HG03039 (cell line): ENCODE measurements around the gene P2RX2.

Experiments
- ATAC-seq: cut with Tn5 transposase; IDR thresholded peaks from one replicate; pipeline ENCODE4 v1.9.1; 2021; ENCODE audit warnings: mild to moderate bottlenecking, moderate library complexity; ENCODE audit not compliant: unreplicated experiment

The P2RX2 gene

DNA sequence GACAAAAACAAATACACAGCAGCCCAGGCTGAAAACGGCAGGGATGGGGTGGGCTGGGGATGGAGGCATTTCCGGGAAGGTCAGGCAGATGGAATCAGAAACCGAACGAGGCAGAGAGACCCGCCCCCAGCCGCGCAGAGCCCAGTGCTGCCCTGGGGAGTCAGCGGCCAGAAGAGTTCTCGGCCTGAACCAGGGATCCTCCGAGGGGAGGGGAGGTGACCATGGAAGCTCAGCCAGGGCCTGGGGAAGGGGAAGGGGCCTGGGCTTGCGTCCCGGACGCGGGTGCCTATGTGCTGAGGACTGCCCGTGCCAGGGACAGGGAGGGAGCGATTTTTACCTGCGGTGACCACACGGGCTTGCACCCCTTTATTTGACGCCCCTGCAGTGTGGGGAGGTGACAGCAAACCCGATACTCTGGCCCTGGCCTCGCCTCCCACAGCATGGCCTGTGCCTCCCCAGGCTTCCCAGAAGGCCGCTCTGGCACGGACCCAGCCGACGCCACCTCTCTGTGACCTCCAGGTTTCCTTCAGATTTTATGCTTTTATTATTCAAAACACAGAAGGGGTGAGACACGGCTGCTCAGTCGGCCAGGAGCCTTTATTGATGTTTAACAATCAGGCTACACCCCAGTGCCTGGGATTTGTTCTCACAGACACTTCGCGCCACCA, 15.9 kb upstream of the P2RX2 start:
- ATAC-seq = no peak

DNA sequence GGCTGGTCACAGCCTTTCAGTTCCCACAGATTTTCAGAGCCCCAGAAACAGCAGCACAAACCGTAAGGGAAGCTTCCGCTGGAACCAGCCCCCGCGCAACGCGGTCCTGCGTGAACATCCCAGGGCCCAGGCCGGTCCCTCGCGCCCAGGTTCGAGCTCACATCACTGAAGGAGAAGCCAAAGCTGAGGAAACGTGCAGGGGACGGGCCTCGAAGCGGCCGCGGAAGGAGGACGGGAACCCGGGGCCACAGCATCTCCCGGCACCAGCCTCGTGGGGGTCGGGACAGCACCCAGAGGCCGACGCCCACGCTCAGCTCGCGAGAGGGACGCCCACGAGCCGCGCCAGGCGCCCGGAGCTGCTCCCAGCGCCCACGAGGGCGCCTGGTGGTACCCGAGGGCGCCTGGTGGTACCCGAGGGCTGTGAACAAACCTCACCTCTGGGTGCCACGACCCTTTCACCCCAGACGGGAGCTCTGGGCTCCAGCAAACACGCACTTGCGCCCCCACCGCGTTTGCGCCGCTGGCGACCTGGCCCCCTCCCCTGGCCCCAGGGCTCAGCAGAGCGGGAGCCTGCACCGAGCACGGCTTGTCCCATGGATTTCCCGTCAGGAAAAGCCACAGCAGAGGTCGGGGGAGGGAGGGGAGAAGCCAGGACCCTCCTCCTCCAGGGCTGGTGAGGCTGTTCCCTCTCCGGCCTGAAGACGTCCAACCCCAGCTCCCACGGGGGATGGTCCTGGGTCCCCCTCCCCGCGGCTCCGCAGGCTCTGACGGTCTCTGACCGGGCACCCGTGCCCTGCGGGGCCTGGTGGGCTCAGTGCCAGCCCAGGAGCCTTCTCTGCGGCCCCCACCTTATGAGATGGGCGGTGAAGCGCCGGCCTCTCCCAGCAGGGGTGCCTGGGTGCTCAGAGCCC, 15.1 kb upstream of the P2RX2 start:
- no peak for ATAC-seq

DNA sequence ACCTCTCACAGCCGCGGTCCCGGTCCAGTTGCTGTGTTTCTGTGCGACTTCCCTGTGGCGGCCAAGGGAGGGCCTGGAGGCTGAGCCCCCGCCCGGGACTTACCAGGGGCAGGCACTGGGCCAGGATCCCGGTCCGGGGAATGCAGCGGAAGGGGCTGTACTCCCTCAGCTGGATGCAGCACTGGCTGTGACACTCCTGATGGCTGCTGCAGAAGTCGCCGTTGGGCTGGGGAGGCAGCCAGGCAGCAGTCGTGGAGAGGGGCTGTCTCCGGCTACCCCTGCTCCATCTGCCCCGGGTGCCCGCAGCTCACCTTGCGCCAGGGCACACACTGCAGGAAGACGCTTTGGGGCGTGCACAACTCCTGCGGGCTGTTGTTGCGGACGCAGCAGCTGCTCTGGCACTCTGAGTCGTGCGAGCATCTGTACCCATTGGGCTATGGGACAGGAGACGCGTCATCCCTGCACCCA, 14.4 kb upstream of the P2RX2 start:
- no peak for ATAC-seq

DNA sequence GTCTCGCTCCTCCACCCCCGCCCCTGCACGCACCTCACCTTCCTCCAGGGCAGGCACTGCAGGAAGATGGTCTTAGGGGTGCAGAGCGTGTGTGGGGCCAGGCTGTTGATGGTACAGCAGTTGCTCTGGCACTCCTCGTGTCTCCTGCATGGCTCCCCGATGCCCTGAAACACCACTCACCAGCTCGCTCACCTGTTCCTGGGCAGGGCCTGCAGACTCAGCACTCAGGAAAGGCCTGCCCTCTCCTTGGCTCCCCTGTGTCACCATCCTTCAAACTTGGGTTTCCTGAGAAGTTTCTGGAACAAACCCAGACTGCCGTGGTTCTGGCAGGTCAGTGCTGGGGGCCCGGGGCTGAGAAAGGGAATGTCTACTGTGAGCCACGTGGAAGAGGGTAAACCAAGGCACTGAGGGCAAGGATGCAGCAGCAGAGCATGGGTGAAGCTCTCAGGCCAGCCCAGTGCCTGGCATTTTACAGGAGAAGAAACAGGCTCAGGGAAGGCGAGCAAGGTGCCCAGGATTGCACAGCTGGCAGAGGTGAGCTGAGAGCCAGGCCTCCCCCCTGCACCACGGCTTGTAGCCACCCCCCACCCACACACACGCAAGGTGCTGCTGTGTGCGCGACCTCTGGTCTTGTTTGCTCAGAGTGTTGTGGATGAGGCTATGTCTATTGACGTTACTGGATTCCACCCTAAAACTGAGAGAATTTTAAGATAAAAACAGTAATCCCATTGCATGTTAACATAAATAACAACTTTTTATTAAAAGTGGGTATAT, 13.7 kb upstream of the P2RX2 start:
- no peak for ATAC-seq

DNA sequence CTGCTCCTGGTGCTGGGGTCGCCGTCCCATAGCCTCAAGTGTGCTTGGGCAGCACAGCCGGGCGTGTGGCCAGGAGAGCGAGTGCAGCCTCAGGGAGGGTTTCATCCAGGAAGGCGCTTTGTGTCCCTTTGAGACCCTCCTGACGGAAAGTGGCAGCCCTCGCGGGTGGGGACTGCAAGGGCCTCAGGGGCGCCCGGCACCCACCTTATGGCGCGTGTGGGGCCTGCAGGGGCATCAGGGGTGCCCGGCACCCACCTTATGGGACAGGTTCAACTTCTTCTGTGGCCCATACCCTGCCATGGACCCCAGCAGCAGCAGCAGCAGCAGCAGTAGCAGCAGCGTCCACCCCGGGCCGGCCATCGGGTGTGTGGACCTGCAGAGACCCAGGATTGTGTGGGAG, 12.7 kb upstream of the P2RX2 start:
- no peak for ATAC-seq

DNA sequence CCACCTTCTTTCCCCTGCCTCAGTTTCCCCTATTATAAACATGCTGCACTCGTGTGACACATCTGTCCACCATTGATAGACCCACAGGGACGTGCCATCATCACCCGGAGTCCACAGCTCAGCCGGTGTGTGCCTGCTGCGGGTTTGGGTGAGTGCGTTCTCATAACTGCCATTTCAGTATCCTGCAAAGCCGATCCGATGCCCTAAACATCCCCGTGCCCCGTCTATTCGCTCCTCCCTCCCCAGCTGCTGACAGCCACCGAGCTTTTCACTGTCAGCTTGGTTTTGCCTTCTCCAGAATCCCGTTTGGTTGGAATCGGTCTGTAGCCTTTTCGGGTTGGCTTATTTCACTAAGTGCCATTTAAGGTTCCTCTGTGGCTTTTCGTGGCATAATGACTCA, 12.1 kb upstream of the P2RX2 start:
- ATAC-seq = no peak

DNA sequence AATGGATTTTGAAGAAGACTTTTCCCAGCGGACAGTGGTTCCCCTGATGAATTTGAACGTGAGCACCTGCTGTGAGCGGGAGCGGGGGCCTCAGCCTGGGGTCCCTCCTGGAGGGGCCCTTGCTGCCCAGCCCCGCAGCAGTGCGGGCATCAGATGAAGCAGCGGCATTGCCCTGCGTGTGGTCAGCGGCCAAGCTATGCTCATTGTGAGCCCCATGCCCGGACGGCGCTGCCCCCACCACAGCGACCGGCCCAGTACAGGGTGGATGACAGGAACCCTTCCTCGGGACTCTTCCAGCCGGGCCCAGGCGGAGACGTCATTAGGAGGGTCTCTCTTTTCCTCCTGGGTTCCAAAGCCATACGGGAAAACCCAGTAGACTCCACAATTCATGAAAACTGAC, 11.6 kb upstream of the P2RX2 start:
- ATAC-seq = no peak

DNA sequence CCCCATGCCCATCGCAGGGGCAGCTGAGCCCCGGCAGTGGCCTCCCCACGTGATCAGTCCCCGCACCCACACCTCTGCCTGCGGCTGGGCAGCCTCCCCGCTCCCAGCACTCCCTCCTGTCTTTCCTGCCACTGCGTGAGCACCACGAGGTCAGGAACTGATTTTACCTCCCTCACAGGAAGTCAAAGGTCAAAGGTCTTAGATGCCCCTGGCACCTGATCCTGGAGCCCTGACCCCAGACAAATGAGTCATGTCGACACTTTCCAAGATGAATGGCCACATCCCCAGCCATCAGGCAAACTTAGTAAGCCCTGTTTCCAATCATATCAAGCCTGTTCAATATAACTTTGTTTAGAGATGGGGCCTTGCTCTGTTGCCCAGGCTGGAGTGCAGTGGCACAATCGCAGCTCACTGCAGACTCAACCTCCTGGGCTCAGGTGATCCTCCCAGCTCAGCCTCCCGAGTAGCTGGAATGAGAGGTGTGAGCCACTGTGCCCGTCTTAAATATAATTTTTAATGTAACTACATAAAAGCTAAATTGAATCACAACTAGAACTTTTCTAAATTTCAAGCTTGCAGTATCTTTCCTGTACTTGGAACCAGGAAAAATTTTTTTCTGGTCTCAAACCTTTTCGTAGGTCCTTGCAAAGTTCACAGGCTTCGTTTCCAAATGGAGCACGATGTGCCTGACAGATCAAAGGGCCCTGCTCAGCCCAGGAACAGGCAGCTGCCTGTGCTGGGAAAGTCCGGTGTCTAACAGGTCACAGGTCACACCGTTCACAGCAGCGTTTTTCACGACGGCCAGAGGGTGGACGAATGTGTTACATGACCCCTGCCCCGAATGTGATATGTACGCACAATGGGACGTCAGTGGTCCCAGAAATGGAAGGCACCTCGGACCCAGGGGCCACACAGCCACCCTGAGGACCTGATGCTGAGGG, 10.1 kb upstream of the P2RX2 start:
- ATAC-seq = no peak

DNA sequence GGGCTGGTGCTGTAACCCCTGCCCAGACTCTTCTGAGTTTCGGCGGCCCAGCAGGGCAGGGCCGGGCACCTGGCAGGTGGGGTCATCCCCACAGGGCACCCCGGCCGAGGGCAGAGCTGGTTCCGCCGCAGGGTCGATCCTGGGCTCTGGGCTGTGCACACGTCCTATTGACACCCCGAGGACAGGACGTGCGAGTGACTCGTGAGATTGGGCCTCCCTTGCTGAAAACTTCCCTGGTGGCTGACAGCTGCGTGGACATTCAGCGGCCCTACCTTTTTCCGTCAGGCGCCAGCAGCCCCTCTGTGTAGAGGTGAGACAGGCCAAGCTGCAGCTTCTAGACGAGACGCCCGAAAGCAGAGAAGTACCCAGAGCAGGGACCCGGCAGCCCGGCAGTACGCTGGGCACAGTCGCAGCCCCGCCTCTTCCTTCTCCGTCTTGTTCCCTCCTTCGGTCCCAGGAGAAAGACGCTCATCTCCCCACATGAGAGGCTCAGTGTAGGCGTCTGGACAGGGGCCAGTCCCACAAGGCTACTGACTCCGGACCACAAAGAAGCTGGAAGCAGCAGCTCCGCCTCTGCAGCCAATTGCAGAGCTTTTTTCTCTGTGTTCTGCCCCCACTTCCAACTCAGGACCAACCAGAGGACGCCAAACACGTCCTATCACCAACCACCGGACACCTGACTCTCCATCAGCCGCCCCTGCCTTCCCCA, 8.4 kb upstream of the P2RX2 start, which contains the start of gene LRCOL1:
TSS of gene LRCOL1 (minus strand) at position 532 of the 709 bp plus-strand sequence. CDS start 4,331 bp downstream, outside the sequence.
- ATAC-seq = no peak

DNA sequence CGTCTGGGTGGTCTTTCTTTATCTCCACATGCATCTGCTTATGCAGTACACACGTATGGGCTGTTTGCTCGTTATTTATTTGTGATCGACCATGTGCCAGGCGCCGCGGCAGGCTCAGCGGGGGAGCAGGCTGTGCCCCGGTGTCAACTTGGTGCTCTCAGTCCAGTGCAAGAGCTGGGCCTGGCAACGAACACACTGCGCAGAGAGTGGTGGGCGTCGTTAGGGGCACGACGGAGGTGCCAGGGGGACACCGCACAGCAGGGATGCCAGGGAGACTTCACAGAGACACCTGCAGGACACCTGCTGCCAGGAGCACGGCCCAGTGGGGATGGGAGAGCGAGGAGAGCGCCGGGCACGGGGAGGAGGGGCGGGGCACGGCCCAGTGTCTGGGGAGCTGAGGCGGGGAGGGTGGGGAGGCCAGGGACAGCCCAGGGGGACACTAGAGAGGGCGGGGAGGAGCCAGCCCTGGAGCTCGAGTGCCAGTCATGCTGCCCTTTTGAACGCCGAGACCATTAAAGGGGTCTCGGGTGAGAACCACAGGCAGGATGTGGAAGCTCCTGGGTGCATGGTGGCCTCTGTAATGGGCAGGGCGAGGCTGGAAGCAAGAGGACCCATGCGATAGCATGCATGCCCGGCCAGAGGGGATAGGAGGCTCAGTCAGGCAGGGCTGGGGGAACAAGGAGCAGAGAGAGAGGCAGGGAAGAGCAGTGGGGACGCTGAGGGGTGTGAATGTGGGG, 7.5 kb upstream of the P2RX2 start:
- ATAC-seq = no peak

DNA sequence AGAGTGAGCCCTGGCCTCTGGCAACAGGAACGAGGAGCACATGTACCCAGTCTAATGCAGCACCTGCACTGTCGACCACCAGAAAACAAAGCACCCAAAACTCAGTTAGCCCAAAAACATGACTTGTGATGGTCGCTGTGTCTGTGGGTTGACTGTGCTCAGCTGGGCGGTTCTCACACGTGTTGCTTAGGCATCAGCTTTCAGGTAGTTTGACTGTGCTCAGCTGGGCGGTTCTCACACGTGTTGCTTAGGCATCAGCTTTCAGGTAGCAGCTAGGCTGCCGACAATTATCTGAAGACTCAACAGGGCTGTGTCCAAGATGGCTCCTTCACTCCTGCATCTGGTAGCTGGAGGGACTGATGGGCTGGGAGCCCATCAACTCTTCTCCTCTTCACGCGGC, 7.0 kb upstream of the P2RX2 start:
- ATAC-seq = no peak

DNA sequence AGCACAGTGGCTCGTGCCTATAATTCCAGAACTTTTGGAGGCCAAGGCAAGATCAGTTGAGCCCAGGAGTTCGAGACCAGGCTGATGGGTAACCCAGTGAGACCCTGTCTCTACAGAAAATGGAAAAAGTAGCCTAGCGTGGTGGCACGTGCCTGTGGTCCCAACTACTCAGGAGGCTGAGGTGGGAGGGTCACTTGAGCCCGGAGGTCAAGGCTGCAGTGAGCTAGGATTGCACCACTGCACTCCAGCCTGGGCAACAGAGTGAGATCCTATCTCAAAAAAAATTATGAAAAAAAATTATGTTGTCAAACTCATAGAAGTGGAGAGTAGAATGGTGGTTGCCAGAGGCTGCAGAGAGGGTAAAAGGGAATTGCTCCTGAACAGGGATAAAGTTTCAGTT, 4.5 kb upstream of the P2RX2 start:
- no peak for ATAC-seq

DNA sequence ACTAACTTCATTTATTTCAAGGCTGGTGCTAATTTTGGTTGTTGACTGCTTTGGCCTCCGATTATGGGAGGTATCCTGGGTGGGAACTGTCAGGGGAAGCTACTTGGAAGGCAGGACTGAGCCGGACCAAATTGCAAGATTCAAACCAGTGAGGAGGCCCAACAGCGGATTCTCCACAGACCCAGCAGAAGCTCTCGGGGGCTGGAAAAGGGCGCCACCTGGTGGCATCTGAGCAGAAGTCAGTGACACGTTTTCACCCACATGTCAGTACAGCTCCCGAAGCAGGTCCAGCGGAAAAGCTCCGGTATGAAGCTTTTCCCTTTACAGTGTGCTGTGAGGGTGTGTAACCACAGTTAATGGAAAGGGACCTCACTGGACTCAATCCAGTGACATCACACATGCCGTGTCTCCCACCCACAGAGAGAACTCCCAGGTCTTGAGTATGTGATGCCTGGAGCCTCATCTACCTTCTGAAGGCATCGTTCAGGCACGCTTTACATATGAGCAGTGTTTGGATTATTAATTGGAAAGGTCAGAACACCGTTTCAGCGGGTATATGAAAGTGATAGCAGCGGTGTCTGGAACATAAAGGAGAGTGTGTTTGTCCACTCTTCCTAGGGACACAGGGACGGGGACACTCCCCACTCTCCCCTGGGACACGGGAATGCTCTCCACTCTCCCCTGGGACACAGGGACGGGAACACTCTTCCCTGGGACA, 3.6 kb upstream of the P2RX2 start:
- ATAC-seq = peak; percentile 49

DNA sequence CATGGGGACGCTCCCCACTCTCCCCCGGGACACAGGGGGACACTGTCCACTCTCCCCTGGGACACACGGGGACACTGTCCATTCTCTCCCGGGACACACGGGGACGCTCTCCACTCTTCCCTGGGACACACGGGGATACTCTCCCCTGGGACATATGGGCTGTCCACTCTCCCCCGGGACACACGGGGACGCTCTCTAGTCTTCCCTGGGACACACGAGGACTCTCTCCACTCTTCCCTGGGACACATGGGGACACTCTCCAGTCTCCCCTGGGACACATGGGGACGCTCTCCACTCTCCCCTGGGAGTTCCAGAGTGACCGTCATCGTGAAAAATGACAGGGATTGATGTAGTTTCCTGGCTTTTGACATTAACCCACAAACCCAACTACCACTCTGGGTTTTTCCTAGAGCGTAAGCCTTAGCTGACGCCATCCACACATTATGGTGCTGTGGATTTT, 3.0 kb upstream of the P2RX2 start:
- ATAC-seq = no peak

DNA sequence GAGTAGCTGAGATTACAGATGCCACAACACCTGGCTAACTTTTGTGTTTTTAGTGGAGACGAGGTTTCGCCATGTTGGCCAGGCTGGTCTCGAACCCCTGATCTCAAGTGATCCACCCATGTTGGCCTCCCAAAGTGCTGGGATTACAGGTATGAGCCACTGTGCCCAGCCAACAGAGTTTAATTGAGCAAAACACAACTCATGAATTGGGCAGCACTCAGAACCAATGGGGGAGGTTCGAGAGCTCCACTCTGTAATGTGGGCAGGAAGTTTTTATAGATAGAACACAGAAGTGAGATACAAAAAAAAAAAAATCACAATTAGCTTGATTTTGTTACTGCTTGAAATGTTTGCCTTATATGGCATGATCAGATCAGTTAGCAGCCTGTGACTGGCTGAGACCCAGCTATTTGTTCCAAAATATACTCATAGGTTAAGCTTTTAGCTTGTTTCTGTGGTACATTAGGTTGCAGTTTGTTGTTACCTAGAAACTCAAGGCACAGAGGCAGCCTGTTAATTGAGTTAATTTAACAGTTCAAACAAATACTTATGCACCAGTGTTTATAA, 1.4 kb upstream of the P2RX2 start:
- no peak for ATAC-seq

DNA sequence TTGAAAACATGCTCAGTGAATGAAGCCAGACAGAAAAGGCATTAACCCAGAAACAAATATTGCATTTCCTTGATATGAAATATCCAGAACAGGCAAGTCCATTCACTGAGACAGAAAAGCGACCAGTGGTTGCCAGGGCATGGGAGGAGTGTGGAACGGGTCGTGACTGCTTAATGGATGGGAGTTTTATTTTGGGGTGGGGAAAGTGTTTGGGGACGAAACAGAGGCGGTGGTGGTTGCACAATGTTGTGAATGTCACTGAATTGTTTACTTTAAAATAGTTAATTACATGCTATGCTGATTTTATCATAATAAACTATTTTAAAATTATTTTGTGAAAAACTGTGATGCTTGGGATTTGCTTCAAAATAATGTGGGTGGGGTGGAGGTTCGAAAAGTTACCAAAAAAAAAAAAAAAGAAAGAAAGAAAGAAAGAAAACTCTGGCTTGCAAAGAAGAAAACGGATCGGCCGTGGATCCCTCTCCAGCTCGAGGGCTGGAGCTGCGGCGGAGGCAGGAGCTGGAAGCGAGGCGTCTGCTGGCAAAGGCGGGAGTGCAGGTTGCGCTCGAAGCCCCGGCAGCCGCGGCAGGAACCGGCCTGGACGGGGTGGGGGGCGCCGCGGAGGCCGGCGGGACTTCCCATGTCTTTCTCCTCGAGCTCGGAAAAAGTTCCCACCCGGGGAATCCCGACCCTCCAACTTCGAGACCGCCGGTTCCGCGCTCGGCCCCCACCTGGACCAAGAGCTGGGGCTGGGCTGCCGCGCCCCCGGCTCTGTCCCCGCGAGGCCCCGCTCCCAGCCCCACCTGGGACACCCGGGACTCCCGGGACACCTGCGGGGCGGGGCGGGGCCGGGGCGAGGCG, 524 bp upstream of the P2RX2 start:
- no peak for ATAC-seq

DNA sequence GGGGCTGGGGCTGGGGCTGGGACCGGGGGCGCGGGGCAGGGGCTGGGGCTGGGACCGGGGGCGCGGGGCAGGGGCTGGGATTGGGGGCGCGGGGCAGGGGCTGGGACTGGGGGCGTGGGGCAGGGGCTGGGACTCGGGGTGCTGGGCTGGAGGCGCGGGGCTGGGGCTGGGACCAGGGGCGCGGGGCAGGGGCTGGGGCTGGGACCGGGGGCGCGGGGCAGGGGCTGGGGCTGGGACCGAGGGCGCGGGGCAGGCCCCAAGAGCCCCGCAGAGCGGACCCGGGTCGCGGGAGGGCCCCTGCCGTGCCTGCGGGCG, 452 bp downstream of the P2RX2 start:
- no peak for ATAC-seq
